BE2C (cell line): Measurements from ENCODE around the gene MTRFR.

ENCODE experiments used
- DNase-seq: peaks from one replicate; pipeline ENCODE4 v3.0.0-alpha.2; 2020
- H3K27me3 ChIP-seq: fragments of 250-450 bp; sonication (Bioruptor Pico); 2 replicates; pipeline ENCODE4 v1.5.1; 2020; ENCODE audit warnings: mild to moderate bottlenecking
- H3K36me3 ChIP-seq: fragments of 250-450 bp; sonication (Bioruptor Pico); 2 replicates; pipeline ENCODE4 v1.5.1; 2020; ENCODE audit warnings: mild to moderate bottlenecking
- H3K4me1 ChIP-seq: fragments of 250-450 bp; sonication (Bioruptor Pico); 2 replicates; pipeline ENCODE4 v1.5.1; 2020
- H3K4me3 ChIP-seq: 2 replicates; pipeline ENCODE4 v1.5.1; 2011; ENCODE audit warnings: low read depth, low read length
- H3K9me3 ChIP-seq: fragments of 250-450 bp; sonication (Bioruptor Pico); 2 replicates; pipeline ENCODE4 v1.5.1; 2020
- TF ChIP-seq, protein P1 (sequence below): IDR thresholded peaks from 2 replicates; pipeline ENCODE4 v1.5.1; 2012; ENCODE audit warnings: mild to moderate bottlenecking, low read depth, low read length

The MTRFR gene

DNA sequence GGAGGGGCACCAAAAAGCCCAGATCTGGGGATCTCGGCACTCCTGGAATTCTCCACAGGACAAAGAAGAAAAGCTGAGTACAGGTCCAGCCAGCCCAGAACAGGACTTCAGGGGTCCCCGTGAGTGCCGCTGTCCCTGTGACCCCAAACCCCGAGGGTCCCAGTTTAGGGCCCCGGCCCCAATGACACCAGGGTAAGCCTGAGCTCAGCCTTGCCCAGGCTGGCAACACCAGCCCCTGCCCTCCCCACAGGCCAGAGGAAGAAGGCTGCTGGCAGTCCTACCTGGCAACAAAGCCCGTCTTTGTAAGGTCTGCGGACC is 36.6 kb downstream of the MTRFR start:
- Histone ChIP-seq H3K27me3 (no peaks in the 10 kb centered on the region), H3K36me3 (peaks cover 23% of the 10 kb centered on the region), H3K4me3 (peak overlapping the region; percentile 89), H3K9me3 (no peaks in the 10 kb centered on the region), H3K4me1 (peaks cover 16% of the 10 kb centered on the region)
- TF ChIP-seq, protein P1, sequence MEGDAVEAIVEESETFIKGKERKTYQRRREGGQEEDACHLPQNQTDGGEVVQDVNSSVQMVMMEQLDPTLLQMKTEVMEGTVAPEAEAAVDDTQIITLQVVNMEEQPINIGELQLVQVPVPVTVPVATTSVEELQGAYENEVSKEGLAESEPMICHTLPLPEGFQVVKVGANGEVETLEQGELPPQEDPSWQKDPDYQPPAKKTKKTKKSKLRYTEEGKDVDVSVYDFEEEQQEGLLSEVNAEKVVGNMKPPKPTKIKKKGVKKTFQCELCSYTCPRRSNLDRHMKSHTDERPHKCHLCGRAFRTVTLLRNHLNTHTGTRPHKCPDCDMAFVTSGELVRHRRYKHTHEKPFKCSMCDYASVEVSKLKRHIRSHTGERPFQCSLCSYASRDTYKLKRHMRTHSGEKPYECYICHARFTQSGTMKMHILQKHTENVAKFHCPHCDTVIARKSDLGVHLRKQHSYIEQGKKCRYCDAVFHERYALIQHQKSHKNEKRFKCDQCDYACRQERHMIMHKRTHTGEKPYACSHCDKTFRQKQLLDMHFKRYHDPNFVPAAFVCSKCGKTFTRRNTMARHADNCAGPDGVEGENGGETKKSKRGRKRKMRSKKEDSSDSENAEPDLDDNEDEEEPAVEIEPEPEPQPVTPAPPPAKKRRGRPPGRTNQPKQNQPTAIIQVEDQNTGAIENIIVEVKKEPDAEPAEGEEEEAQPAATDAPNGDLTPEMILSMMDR = no peak
- no peak for DNase-seq

DNA sequence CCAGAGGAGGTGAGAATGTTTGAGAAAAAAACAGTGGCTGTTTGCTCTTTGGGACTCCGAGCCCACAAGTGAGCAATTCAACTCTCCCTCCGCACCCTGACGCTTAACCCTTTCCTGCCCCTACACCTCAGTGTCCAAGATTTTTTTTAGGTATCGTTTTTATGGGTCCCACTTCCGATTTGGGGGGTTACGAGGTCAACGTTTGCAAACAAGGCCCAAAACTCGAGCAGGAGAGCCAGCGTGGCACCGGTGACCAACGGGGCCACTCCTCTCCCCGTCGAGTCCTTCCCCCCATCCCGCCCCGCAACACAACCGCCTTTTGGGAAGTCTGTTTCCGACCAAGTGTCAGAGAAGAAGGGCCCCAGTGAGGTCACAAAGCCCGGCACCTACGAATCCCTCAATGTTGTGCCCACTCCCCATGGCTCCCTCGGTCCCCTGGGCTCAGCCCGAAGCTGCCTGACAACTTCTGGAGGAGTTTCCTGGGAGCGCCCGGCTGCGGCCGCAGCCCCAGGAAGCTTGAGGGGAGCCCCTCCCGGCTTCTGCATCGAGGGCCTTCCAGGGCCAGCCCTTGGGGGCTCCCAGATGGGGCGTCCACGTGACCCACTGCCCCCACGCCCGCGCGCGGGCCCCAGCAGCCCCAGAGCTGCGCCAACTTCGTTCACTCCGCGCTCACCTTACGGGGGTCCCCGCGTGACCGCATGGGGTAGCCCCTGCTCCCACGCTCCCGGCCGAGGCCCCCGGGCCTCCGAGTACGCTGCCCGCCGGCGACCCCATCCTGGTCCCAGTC is 37.2 kb downstream of the MTRFR start:
- DNase-seq = peak; percentile 26
- no peaks in the 10 kb centered on the region for H3K27me3 ChIP-seq

DNA sequence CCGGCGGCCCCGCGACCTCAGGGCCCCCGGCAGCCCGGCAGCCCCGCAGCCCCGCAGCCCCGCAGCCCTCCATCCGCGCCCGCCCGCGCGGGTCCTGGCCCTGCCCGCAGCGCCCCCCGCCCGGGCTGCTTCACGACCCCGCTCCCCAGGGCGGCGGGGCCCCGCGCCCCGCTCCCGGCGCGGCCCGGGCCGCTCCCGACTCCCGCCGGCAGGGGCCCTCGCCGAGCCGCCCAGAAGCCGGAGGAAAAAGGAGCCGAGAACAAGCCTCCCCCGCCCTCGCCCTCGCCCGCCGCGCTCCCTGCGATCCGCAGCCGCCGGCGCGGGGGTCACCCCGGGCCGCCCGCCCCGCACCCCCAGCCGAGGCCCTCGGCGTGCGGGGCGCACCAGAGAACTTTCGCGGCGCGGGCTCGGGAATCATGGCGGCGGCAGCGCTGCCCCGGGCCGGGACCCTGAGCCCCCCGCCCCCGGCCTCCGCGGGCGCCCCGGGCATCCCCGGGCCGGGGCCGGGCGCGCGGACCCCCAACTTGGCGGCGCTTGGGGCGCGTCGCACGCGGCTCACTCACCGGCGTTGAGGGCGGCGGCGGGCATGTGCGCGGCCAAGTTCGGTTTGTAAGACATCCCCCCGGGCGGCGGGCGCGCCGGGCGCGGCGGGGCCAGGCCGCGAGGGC is 37.9 kb downstream of the MTRFR start:
- DNase-seq = peak; percentile 85
- Histone ChIP-seq H3K4me1 (peaks cover 16% of the 10 kb centered on the region), H3K27me3 (no peaks in the 10 kb centered on the region), H3K4me3 (peak overlapping the region; percentile 89), H3K9me3 (no peaks in the 10 kb centered on the region), H3K36me3 (peaks cover 18% of the 10 kb centered on the region)
- TF ChIP-seq, protein P1 = peak; percentile 39

More for the DNA sequence above, 37.2 kb downstream of the MTRFR start:
- TF ChIP-seq, protein P1 = no peak
- Histone ChIP-seq H3K36me3 (peaks cover 20% of the 10 kb centered on the region), H3K9me3 (no peaks in the 10 kb centered on the region), H3K4me1 (peaks cover 16% of the 10 kb centered on the region), H3K4me3 (peak overlapping the region; percentile 89)

DNA sequence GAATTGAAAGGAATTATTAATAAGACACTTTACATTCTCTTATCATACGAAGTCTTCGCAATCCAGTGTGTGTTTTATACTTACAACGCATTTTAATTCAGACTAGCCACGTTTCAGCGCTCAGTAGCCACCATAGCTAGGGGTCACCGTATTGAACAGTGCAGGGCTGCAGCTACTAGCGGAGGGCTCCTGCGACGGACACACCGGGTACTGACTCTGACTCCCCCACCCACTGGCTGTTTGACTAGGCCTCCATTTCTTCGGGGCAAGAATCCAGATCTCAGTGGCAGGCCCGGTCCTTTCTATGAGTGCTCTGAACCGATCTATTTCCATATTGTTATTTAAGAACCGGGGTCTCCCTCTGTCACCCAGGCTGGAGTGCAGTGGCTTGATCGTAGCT is 39.9 kb downstream of the MTRFR start:
- TF ChIP-seq, protein P1 = no peak
- Histone ChIP-seq H3K4me3 (no peak overlapping the region), H3K4me1 (peaks cover 10% of the 10 kb centered on the region), H3K36me3 (peaks cover 7% of the 10 kb centered on the region), H3K9me3 (no peaks in the 10 kb centered on the region), H3K27me3 (no peaks in the 10 kb centered on the region)
- DNase-seq = no peak

DNA sequence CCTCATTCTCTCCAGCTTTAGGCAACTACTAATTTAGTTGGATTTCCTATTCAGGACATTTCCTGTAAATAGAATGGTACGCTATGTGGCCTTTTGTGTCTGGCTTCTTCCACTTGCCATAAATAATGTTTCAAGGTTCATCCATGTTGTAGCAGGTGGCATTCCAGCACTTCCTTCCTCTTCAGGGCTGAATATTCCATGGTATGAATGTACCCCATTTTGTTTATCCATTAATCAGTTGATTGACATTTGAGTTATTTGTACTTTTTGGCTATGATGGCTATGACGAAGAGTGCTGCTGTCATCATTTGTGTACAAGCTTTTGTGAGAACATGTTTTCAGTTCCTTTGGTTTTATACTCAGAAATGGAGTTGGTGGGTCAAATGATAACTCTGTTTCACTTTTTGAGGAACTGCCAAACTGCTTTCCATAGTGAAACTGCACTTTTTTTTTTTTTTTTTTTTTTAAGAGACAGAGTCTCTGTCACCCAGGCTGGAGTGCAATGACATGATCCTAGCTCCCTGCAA is 44.9 kb downstream of the MTRFR start:
- Histone ChIP-seq H3K27me3 (no peaks in the 10 kb centered on the region), H3K4me1 (no peaks in the 10 kb centered on the region), H3K4me3 (no peak overlapping the region), H3K36me3 (no peaks in the 10 kb centered on the region), H3K9me3 (no peaks in the 10 kb centered on the region)
- DNase-seq = no peak
- TF ChIP-seq, protein P1 = no peak

DNA sequence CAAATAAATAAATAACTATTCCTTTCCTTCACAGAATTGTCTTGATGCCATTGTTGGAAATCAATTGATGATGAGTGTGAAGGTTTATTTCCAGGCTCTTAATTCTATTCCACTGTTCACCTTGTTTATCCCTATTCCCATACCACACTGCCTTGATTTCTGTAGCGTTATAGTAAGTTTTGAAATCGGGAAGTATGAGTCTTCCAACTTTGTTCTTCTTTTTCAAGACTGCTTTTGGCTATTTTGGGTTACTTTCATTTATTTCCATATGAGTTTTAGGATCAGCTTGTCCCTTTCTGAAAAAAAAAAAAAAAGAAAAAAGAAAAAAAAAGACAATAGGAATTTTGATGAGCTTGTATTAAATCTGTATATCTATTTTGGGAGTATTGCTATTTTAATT is 47.7 kb downstream of the MTRFR start:
- TF ChIP-seq, protein P1 = no peak
- H3K9me3 ChIP-seq = no peaks in the 10 kb centered on the region
- no peak overlapping the region for H3K4me3 ChIP-seq
- no peaks in the 10 kb centered on the region for H3K4me1 ChIP-seq
- no peaks in the 10 kb centered on the region for H3K27me3 ChIP-seq
- no peak for DNase-seq
- H3K36me3 ChIP-seq = no peaks in the 10 kb centered on the region
